HG03175 (cell line): ENCODE results near the gene ZCCHC14.
"Not testable (repeated sequence)": the region's sequence is repeated elsewhere in the genome, so short reads cannot be mapped to it uniquely, and the experiment has no call there.

ENCODE experiments used
- ATAC-seq: cut with Tn5 transposase; IDR thresholded peaks from one replicate; pipeline ENCODE4 v1.9.1; 2021; ENCODE audit warnings: mild to moderate bottlenecking, moderate library complexity; ENCODE audit not compliant: unreplicated experiment

ZCCHC14 gene

GRCh38 chr16:87412371-87412995 is 80.3 kb downstream of the ZCCHC14 start:
- ATAC-seq, result no peak

GRCh38 chr16:87411375-87412271 is 81.2 kb downstream of the ZCCHC14 start:
- ATAC-seq, result no peak

DNA sequence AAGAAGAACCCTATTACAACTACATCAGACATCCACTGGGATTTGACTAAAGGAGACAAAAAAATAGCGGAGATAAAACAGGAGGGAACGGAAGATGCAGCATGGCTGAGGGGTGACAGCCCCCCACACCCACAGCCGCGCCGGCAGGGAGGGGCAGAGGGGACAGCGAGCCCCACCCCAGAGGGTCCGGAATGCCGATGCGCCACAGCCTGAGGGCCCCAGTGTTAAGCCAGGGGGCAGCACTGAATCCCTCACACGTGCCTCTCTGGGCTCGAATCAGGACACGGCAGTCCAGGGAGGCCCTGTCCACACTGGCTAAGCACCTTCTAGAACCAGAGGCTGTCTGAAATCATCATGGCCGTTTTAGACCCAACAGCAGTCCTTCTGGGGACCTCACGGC is 81.9 kb downstream of the ZCCHC14 start:
- ATAC-seq, result no peak

- no peak for ATAC-seq
Measured at GRCh38 chr16:87410530-87410929, 82.3 kb downstream of the ZCCHC14 start.

DNA sequence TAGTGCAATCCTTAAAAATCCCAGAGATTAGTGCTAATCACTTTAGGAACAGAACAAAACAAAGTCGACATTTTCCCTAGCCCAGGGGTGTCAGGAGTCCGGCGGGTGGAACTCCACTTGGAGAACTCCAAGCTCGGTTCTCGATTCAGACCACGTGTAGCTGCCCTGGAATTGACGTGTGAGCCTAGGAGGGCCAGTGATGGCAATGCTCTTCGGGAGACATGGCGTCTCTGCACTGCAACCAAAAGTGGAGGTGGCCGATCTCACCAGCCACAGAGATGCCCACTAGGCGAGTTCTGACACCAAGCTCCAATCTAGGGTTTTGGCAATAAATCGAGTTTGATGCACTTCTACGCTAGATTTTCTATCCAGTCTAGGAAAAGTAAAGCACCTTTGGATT is 83.0 kb downstream of the ZCCHC14 start:
- no peak for ATAC-seq

GRCh38 chr16:87409153-87409552 is 83.7 kb downstream of the ZCCHC14 start:
- no peak for ATAC-seq

DNA sequence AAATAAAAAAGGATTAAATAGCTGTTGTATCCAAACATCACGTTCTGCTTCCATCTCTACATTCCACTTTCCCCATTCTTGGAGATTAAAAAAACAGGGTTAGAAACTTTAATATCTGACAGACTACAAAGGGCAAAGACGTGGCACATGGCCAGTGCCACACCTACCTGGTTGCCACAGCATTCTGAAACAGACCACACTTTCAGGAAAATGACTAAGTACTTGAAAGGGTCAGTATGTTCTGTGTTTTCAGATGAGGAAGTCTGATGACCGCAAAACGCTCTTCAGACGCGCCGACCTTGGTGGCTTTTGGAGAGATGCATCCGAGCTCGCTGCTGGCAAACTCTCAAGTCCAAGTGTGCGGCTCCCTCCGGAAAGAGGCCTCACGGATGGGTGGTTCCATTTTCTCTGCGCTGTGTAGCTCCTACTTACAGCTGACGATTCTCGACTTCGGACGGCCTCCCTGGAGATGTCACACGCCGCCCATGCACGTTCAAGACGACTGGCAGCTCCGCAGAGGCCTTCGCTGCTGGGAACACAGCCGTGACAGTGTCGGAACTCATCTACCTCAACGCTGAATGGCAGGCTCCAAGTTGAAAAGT is 85.2 kb downstream of the ZCCHC14 start:
- ATAC-seq, result no peak

GRCh38 chr16:87406495-87407088 is 86.2 kb downstream of the ZCCHC14 start:
- ATAC-seq, result no peak

DNA sequence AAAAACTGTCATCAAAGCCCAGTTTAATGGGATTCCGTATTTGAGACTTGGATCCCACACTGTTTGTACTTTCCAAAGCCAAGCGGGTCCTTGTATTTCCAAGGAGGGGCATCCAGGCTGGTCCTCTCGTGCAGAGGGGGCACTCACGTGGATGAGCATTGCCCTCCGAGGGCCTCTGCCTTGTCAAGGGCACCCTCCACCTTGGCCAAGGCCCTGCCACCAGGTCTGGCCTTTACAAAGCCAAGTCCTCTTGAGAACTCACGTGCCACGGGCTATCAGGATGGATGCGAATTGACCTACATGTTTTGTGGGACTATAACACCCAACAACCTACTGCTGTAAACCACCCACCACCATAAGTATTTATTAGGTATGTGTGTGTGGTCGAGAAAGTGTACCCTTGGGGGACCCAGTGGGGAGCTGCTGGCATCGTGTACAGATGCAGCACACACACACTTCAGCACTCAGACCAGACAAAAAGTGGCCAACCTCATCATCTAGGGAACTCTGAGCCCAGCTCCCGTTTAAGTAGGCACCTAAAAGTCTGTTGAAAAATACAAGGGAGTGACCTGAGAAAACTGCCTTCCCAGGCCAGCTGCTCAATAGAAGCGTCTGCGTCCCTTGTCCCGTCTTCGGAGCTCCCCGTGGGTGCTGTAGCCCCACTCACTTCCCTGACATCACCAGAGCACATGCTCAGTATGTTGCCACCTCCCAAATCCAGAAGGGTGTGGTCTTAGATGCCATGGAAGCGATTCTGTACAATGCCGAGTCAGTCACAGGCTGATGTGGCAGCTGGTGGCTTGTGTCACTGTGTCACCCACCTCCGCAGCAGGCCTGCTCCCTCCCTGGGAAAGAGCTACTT is 87.8 kb downstream of the ZCCHC14 start:
- ATAC-seq, result no peak

DNA sequence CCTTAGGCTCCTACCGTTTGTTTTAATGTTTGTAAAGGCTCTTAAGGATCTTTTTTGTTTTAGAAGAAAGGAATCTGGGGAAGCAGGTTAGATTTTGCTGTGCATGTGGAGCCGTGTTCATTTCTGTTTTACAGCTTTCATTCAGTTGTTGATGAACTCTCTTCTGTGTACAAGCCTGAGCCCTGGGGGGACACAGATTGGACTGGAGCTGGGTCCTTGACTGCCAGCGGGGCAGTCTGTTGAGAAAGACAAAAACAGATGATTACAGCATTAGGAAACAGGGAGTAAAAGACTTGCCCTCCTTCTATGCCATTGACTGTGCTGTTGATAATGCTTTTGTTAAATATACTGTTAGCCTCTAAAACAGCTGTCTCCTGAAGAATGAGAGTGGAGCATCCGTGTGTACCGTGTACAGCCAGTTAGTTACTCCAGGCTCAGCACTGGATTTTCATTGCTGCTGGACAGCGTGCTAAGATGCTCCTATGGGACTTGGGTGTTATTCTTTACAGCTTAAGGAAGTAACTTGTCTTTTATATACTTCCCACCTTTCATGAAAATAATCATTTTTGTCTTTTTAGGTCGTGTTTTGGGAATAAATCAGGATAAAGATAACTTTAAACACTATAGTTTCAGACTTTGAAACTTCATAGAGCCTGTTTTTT is 97.5 kb downstream of the ZCCHC14 start:
- no peak for ATAC-seq

DNA sequence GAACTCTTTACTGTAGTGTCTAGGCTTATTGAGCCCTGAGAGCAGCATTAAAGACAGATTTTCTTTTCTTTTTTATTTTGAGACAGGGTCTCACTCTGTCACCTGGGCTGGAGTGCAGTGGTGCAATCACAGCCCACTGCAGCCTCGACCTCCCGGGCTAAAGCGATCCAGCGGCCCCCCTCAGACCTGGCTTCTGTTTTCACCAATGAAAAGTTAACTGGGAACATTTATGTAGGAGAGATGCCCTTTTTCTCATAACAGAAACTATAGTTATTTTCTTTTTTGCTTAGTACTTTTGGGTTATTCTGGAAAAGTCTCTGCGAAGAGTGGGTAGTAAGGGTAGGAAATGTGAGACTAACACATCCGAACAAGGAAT is 99.2 kb downstream of the ZCCHC14 start:
- ATAC-seq, result no peak

- no peak for ATAC-seq
Measured at GRCh38 chr16:87392821-87393679, 99.8 kb downstream of the ZCCHC14 start.

DNA sequence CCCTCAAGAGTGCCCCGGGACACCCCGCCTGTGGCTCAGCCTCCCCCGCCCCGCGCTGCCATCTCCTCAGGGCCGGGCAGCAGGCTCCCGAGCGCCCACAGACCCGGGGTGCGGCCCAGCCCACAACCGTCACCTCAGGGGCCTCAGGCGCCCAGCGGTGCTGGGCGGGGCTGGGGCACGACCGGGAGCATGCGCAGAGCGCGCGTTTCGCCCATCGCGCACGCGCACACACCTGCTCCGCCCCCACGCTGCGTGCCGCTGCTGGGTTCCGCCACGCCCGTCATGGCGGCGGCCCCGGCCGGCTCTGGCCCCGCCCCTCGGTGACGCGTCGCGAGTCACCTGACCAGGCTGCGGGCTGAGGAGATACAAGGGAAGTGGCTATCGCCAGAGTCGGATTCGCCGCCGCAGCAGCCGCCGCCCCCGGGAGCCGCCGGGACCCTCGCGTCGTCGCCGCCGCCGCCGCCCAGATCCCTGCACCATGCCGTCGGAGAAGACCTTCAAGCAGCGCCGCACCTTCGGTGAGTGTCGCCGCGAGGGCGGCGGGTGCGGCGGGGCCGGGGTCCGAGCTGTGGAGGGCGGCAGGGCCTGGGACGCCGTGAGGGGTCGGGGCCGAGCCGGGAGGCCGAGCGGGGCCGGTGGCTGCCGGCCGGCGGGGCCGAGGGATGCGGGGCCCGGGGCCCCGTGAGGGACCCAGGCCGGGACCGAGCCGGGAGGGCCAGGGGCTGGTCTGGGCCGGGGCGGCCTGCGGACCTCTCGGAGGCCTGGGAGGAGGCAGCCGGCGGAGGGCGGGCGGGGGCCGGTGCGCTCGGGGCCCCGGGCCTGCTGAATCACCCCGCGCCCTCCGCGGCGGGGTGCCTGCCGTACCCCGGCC is 100.6 kb downstream of the ZCCHC14 start, which contains the start of gene MAP1LC3B:
MAP1LC3B (plus strand) TSS at position 387 of the 871 bp plus-strand sequence; CDS start at position 479, 92 bp downstream.
- ATAC-seq, result peak; percentile 58

DNA sequence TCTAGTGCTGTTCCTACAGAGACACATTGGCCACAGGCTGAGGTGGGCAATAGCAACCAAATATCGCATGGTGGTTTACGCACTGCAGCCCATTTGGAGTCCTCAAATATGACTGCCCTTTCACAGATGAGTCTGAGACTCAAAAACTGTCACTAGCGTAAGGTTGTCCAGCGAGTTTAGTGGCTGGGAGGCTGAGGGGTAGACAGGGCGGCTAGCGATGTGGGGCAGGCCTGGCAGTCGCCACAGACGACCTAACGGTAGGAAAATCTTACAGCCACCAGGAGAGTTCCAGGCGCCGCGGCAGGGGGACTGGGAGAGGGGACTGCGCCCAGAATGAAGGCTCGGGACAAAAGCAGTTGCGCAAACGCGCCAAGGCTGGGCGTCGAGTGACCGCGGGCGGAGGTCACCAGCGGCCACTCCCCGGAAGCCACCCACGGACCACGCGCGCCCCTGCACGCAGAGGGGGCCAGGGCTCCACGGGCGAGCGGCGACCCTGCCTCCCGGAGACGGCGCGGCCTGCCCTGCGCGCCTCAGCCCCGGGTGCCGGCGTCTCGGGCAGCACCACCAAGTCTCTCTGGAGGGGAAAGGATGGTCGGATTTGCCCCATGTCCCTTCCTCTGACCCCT is 101.4 kb downstream of the ZCCHC14 start:
- no peak for ATAC-seq

- ATAC-seq, result no peak
Measured at GRCh38 chr16:87390641-87391323, 102.0 kb downstream of the ZCCHC14 start.

GRCh38 chr16:87389914-87390313 is 102.9 kb downstream of the ZCCHC14 start:
- ATAC-seq, result not testable (repeated sequence)

- no peak for ATAC-seq
Measured at GRCh38 chr16:87389245-87389644, 103.6 kb downstream of the ZCCHC14 start.
